Neutrophil (primary cell): ENCODE results near the gene ABCA3.

Source experiments
- H3K27ac ChIP-seq: fragments of 200-600 bp; sonication (generic); 2 replicates; pipeline ENCODE4 v1.5.1; 2016; ENCODE audit warnings: mild to moderate bottlenecking, moderate library complexity
- H3K27me3 ChIP-seq: fragments of 200-600 bp; sonication (generic); 2 replicates; pipeline ENCODE4 v1.6.0; 2016; ENCODE audit warnings: mild to moderate bottlenecking
- H3K36me3 ChIP-seq: fragments of 200-600 bp; sonication (generic); 2 replicates; pipeline ENCODE4 v1.5.1; 2017
- H3K4me1 ChIP-seq, 2 experiments: fragments of 200-600 bp in 1 of 2; sonication (generic) in 1 of 2; 1 replicate in 1 of 2; 2 replicates in 1 of 2; pipeline versions ENCODE4 v1.5.1 to v1.6.1; 2013 to 2016; ENCODE audit warnings: low read depth in 1 of 2, low read length in 1 of 2, mild to moderate bottlenecking in 1 of 2, moderate library complexity in 1 of 2; ENCODE audit not compliant: control insufficient read depth in 1 of 2, insufficient read depth in 1 of 2
- H3K4me3 ChIP-seq, 2 experiments: fragments of 200-600 bp in 1 of 2; sonication (generic) in 1 of 2; 1 replicate in 1 of 2; 2 replicates in 1 of 2; pipeline ENCODE4 v1.5.1; 2013 to 2016; ENCODE audit warnings: low read depth in 1 of 2, low read length in 1 of 2, mild to moderate bottlenecking in 1 of 2, moderate library complexity in 1 of 2
- H3K9me3 ChIP-seq: fragments of 200-600 bp; sonication (generic); 2 replicates; pipeline ENCODE4 v1.5.1; 2016
- TF ChIP-seq, protein P1 (sequence below): fragments of 200-600 bp; sonication (generic); IDR thresholded peaks from 2 replicates; pipeline ENCODE4 v1.5.1; 2016; ENCODE audit warnings: antibody characterized with exemption

The ABCA3 gene

DNA sequence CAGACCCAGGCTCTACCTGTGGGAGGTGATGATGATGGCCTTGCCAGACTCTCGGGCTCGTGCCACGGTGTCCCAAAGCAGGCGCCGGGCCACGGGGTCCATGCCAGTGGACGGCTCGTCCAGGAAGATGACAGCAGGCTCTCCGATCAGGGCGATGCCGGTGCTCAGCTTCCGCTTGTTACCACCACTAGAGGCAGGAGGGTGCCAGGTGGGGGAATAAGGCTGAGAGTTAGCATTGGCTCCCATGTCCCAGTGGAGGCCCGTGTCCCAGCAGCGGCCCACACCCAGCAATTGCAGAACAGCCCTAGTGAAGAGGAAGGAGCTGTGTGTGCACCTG lies 62.3 kb downstream of the ABCA3 start:
- no peaks in the 10 kb centered on the region for H3K9me3 ChIP-seq
- H3K36me3 ChIP-seq, result no peaks in the 10 kb centered on the region
- TF ChIP-seq, protein P1, sequence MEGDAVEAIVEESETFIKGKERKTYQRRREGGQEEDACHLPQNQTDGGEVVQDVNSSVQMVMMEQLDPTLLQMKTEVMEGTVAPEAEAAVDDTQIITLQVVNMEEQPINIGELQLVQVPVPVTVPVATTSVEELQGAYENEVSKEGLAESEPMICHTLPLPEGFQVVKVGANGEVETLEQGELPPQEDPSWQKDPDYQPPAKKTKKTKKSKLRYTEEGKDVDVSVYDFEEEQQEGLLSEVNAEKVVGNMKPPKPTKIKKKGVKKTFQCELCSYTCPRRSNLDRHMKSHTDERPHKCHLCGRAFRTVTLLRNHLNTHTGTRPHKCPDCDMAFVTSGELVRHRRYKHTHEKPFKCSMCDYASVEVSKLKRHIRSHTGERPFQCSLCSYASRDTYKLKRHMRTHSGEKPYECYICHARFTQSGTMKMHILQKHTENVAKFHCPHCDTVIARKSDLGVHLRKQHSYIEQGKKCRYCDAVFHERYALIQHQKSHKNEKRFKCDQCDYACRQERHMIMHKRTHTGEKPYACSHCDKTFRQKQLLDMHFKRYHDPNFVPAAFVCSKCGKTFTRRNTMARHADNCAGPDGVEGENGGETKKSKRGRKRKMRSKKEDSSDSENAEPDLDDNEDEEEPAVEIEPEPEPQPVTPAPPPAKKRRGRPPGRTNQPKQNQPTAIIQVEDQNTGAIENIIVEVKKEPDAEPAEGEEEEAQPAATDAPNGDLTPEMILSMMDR, result no peak
- no peak overlapping the region for H3K27ac ChIP-seq
- H3K27me3 ChIP-seq, result no peaks in the 10 kb centered on the region
- no peaks in the 10 kb centered on the region for H3K4me1 ChIP-seq
- H3K4me3 ChIP-seq, result no peak overlapping the region

DNA sequence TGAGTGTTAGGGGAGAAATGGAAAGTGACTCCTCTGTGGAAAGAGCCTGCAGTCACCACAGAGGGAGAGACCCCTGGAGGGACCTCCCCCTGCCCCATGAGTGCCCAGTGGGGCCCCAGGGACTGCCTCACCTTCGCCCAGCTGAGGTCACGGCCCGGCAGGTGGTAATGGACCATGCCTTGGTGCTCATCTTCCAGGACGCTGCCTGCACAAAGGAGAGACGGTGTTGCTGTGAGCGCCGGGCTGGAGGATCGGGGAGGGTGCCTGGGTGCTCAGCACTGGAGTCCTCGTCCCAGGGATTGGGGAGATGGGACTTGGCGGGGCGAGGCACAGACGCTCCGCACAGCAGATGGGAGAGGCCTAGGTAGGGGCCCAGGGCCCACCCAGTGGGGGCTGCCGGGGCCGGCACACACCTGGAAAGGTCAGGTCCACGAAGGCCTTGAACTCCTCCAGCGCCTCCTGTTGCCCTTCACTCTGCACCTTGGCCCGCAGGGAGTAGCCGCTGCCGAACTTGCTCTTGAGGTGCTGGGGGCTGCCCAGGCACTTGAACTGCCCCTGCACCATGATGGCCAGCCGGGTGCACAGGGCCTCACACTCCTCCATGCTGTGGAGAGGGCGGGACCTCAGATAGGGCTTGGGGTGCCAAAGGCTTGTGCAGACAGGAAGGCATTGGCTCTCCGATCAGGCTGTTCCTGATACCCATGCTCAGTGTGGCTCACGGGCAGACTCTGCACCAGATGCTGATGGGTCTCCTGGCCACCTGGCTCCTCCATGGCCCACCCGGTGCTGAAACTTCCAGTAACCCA lies 62.9 kb downstream of the ABCA3 start:
- no peaks in the 10 kb centered on the region for H3K36me3 ChIP-seq
- no peaks in the 10 kb centered on the region for H3K27me3 ChIP-seq

DNA sequence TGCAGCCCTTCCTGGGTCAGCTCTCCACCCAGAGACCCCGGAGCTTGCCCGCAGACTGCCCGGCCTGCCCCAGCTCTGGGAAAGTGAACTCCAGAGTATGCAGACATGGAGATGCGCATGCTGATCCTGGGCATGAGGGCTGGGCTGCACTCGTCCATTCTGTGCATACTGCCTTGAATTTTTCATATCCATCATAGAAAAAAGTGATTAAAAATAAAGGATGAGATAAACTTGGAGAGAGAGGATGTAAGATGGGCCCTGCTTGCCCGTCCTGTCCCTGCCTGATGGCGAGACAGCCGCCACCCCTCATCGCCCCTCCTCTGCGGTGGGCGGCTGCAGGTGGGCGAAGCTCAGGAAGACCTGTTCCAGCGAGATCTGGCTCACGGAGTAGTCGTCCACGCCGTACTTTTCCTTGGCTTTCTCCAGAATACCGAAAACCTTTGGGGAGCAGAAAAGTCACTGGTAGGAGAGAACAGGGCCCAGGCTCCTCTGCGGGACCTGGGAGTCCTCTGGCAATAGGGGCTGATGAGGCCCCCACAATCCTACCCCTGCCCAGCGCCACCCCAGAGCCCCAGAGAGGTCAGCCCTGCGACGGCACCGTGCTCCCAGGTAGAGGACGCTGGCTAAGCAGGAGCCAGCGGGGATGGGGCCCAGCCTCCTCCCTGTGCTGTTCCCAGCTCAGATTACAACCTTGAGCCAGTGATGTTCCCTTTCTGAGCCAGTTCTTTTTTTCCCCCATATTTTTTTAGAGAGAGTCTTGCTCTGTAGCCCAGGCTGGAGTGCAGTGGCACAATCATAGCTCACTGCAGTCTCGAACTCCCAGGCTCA lies 63.9 kb downstream of the ABCA3 start:
- no peak overlapping the region for H3K4me3 ChIP-seq
- H3K4me1 ChIP-seq, result no peaks in the 10 kb centered on the region
- H3K27me3 ChIP-seq, result no peaks in the 10 kb centered on the region
- TF ChIP-seq, protein P1, result no peak
- H3K36me3 ChIP-seq, result no peaks in the 10 kb centered on the region
- no peak overlapping the region for H3K27ac ChIP-seq
- no peaks in the 10 kb centered on the region for H3K9me3 ChIP-seq

More for the DNA sequence above, 62.9 kb downstream of the ABCA3 start:
- TF ChIP-seq, protein P1, result no peak
- no peaks in the 10 kb centered on the region for H3K4me1 ChIP-seq
- H3K4me3 ChIP-seq, result no peak overlapping the region
- no peaks in the 10 kb centered on the region for H3K9me3 ChIP-seq
- no peak overlapping the region for H3K27ac ChIP-seq

DNA sequence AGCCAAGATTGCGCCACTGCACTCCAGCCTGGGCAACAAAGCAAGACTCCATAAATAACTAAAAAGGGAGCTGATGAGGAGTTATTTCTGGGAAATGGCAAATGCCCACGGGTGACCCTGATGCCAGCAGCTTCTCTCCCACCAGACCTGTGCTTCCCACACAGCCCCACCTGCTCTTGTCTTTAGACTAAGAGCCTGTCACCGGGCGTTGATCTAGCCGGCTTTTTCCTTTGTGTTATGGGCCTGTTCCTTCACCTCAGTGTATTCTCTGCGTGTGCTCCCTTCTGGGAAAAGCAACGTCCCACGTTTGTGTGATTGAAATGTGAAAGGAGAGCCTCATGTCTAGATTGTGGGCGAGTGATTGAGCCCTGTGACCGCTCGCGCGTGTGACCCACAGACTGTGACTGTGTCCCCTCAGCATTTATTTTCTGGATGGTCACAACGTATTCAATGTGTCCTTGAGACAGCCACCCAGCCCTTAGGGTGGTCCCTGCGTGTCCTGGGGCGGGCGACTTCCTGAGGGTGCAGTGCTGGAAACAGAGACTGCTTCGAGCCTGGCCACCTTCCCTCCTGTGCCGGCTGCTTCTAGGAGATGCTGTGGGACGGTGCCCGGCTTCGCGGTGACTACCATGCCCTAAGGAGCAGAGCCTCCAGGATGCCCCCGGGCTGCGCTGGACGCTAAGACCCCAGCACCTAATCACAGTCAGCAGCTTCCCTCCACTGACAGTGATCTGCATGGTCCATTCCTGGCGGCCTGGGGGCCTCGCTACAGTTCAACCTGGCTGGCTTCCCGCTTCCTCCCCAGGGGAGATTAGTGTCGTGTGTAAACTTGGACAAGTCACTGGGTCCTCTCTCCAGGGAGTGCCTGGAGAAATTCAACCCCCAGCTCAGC lies 64.8 kb downstream of the ABCA3 start:
- no peaks in the 10 kb centered on the region for H3K36me3 ChIP-seq
- no peaks in the 10 kb centered on the region for H3K9me3 ChIP-seq
- no peak overlapping the region for H3K27ac ChIP-seq
- no peaks in the 10 kb centered on the region for H3K27me3 ChIP-seq
- H3K4me1 ChIP-seq, result no peaks in the 10 kb centered on the region
- TF ChIP-seq, protein P1, result no peak
- no peak overlapping the region for H3K4me3 ChIP-seq

DNA sequence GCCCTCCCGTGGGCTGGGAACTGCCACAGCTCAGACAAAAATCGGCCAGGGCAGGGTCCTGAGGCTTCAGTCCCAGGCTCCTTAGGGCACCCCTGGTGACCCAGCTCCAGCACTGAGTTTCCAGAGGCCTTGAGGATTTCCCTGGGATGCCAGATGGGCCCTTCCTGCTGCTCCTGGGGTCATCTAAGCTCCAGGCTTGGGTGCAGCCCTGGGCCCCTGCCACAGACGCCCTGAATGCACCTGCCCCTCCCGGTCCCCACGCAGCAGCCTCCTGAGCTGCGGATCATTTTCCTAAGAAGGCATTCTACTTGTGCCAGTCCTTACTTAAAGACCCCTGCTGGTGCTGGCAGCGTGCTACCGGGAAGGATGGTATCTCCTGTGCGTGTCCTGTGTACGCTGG lies 66.6 kb downstream of the ABCA3 start:
- no peaks in the 10 kb centered on the region for H3K9me3 ChIP-seq
- H3K27ac ChIP-seq, result no peak overlapping the region
- H3K27me3 ChIP-seq, result no peaks in the 10 kb centered on the region
- no peak overlapping the region for H3K4me3 ChIP-seq
- TF ChIP-seq, protein P1, result no peak
- peaks cover 6 to 8% of the 10 kb centered on the region in 2 experiments for H3K4me1 ChIP-seq
- no peaks in the 10 kb centered on the region for H3K36me3 ChIP-seq
